H9 (cell line): ENCODE results near the gene TMCO4. TPM values are rescaled to one million over a fixed set of nuclear protein-coding genes. Genes with fewer than 3 reads are reported as not detected.

Experiments used
- DNase-seq: peaks from one replicate; pipeline ENCODE4 v3.0.0-alpha.2; 2017
- H2AFZ ChIP-seq: one replicate; pipeline ENCODE4 v1.6.1; 2013; ENCODE audit warnings: mild to moderate bottlenecking, low read length, control low read depth, moderate library complexity
- H2AK5ac ChIP-seq: 2 replicates; pipeline ENCODE4 v1.6.1; 2013; ENCODE audit warnings: low read length, control low read depth, mixed read lengths; ENCODE audit not compliant: insufficient read length
- H2BK120ac ChIP-seq: one replicate; pipeline ENCODE4 v1.6.1; 2013; ENCODE audit warnings: low read depth, mild to moderate bottlenecking, low read length, control low read depth, inconsistent platforms; ENCODE audit not compliant: poor library complexity, severe bottlenecking
- H2BK12ac ChIP-seq: 2 replicates; pipeline ENCODE4 v1.6.1; 2013; ENCODE audit warnings: low read length, control low read depth, mixed read lengths, low read depth; ENCODE audit not compliant: insufficient read length
- H2BK15ac ChIP-seq: 2 replicates; pipeline ENCODE4 v1.6.1; 2013; ENCODE audit warnings: low read depth, low read length, control low read depth
- H2BK20ac ChIP-seq: one replicate; pipeline ENCODE4 v1.6.1; 2013; ENCODE audit warnings: low read depth, mild to moderate bottlenecking, low read length, control low read depth, inconsistent platforms; ENCODE audit not compliant: poor library complexity, severe bottlenecking
- H2BK5ac ChIP-seq: 2 replicates; pipeline ENCODE4 v1.6.1; 2013; ENCODE audit warnings: low read length, control low read depth, mixed read lengths; ENCODE audit not compliant: insufficient read length
- H3K14ac ChIP-seq: 2 replicates; pipeline ENCODE4 v1.6.1; 2013; ENCODE audit warnings: low read length, control low read depth; ENCODE audit not compliant: insufficient read depth
- H3K18ac ChIP-seq: 2 replicates; pipeline ENCODE4 v1.6.1; 2013; ENCODE audit warnings: low read depth, mild to moderate bottlenecking, mixed read lengths, low read length, control low read depth; ENCODE audit not compliant: insufficient read length
- H3K23ac ChIP-seq: 2 replicates; pipeline ENCODE4 v1.6.1; 2013; ENCODE audit warnings: low read length, control low read depth, mixed read lengths, low read depth; ENCODE audit not compliant: insufficient read length
- H3K23me2 ChIP-seq: 2 replicates; pipeline ENCODE4 v1.6.1; 2013; ENCODE audit warnings: low read depth, mild to moderate bottlenecking, mixed read lengths, low read length, control low read depth; ENCODE audit not compliant: insufficient read length, poor library complexity, severe bottlenecking
- H3K27ac ChIP-seq: 2 replicates; pipeline ENCODE4 v1.5.1; 2013; ENCODE audit warnings: low read length, control low read depth, mixed read lengths, low read depth; ENCODE audit not compliant: insufficient read length
- H3K27me3 ChIP-seq: 2 replicates; pipeline ENCODE4 v1.6.1; 2013; ENCODE audit warnings: low read length, control low read depth, inconsistent platforms; ENCODE audit not compliant: insufficient read depth
- H3K4ac ChIP-seq: 2 replicates; pipeline ENCODE4 v1.6.1; 2013; ENCODE audit warnings: low read depth, mild to moderate bottlenecking, control low read depth, inconsistent platforms, low read length, moderate library complexity
- H3K4me1 ChIP-seq: 2 replicates; pipeline ENCODE4 v1.6.1; 2013; ENCODE audit warnings: low read length, control low read depth, inconsistent platforms; ENCODE audit not compliant: insufficient read depth
- H3K4me2 ChIP-seq: 2 replicates; pipeline ENCODE4 v1.6.1; 2013; ENCODE audit warnings: low read length, control low read depth, mixed read lengths; ENCODE audit not compliant: insufficient read length, insufficient read depth
- H3K56ac ChIP-seq: 2 replicates; pipeline ENCODE4 v1.6.1; 2013; ENCODE audit warnings: low read depth, mild to moderate bottlenecking, mixed read lengths, low read length, control low read depth; ENCODE audit not compliant: insufficient read length
- H3K79me1 ChIP-seq: 2 replicates; pipeline ENCODE4 v1.6.1; 2013; ENCODE audit warnings: low read depth, mild to moderate bottlenecking, moderate library complexity, low read length, control low read depth, inconsistent platforms; ENCODE audit not compliant: insufficient read depth, poor library complexity, severe bottlenecking
- H3K79me2 ChIP-seq: 2 replicates; pipeline ENCODE4 v1.6.1; 2013; ENCODE audit warnings: low read length, control low read depth, inconsistent platforms; ENCODE audit not compliant: insufficient read depth
- H3K9ac ChIP-seq: 2 replicates; pipeline ENCODE4 v1.6.1; 2013; ENCODE audit warnings: low read length, control low read depth, mixed read lengths; ENCODE audit not compliant: insufficient read length; ENCODE audit errors: extremely low read depth
- H3K9me3 ChIP-seq: one replicate; pipeline ENCODE4 v1.6.1; 2013; ENCODE audit warnings: low read depth, low read length, inconsistent platforms; ENCODE audit not compliant: control insufficient read depth
- H3T11ph ChIP-seq: one replicate; pipeline ENCODE4 v1.6.1; 2013; ENCODE audit warnings: mild to moderate bottlenecking, low read length, control low read depth, inconsistent platforms
- H4K20me1 ChIP-seq: one replicate; pipeline ENCODE4 v1.6.1; 2013; ENCODE audit not compliant: control insufficient read depth, insufficient read length, insufficient read depth
- H4K5ac ChIP-seq: 2 replicates; pipeline ENCODE4 v1.6.1; 2013; ENCODE audit warnings: low read depth, mild to moderate bottlenecking, mixed read lengths, low read length, control low read depth; ENCODE audit not compliant: insufficient read length
- H4K8ac ChIP-seq: replicated peaks from 2 replicates; pipeline ENCODE4 v1.6.1; 2013; ENCODE audit warnings: low read length, control low read depth, mixed read lengths, low read depth; ENCODE audit not compliant: insufficient read length
- H4K91ac ChIP-seq: 2 replicates; pipeline ENCODE4 v1.6.1; 2013; ENCODE audit warnings: low read depth, mild to moderate bottlenecking, moderate library complexity, mixed read lengths, low read length, control low read depth; ENCODE audit not compliant: insufficient read length
- H3K27ac Mint-ChIP-seq, 3 experiments: 2 replicates in 2 of 3; 3 replicates in 1 of 3; pipeline ENCODE4 v1.8.0; 2020 to 2021; ENCODE audit warnings: mixed read lengths in 3 of 3, mild to moderate bottlenecking in 1 of 3, moderate library complexity in 1 of 3
- H3K27me3 Mint-ChIP-seq: 2 replicates; pipeline ENCODE4 v1.8.0; 2021; ENCODE audit warnings: low read depth, mild to moderate bottlenecking, moderate library complexity, mixed read lengths
- H3K36me3 Mint-ChIP-seq, 3 experiments: 2 replicates in 2 of 3; 3 replicates in 1 of 3; pipeline ENCODE4 v1.8.0; 2020 to 2021; ENCODE audit warnings: low read depth in 3 of 3, mixed read lengths in 3 of 3; ENCODE audit not compliant: insufficient read depth in 1 of 3
- H3K4me1 Mint-ChIP-seq, 2 experiments: 2 replicates each; pipeline ENCODE4 v1.8.0; 2020; ENCODE audit warnings: mixed read lengths in 2 of 2
- H3K4me3 Mint-ChIP-seq, 2 experiments: 2 replicates in 1 of 2; 3 replicates in 1 of 2; pipeline ENCODE4 v1.8.0; 2020 to 2021; ENCODE audit warnings: mild to moderate bottlenecking in 2 of 2, mixed read lengths in 2 of 2, moderate library complexity in 1 of 2
- H3K9me3 Mint-ChIP-seq, 2 experiments: 2 replicates in 1 of 2; 3 replicates in 1 of 2; pipeline ENCODE4 v1.8.0; 2020; ENCODE audit warnings: mild to moderate bottlenecking in 2 of 2, mixed read lengths in 2 of 2, moderate library complexity in 1 of 2
- WGBS: extraction: QIAGEN DNeasy Blood & Tissue Kit; methylation state at CpG from one replicate; pipeline ENCODE4 v1.1.7; 2013; ENCODE audit warnings: missing lambda C conversion rate, low lambda C conversion rate, mixed read lengths; ENCODE audit not compliant: insufficient read length; ENCODE audit errors: extremely low coverage; 5-methylcytosine and 5-hydroxymethylcytosine counted together
- total RNA-seq: library from RNA; stranded (reverse); gene quantifications from 2 replicates; pipeline ENCODE4 v1.2.1, GENCODE V29; 2021
- TF ChIP-seq, protein P1 (sequence below): fragments of 200-600 bp; sonication (generic); conservative IDR thresholded peaks from 3 replicates; pipeline ENCODE4 v1.8.0; 2021; ENCODE audit warnings: antibody characterized with exemption, mild to moderate bottlenecking

The TMCO4 gene
- total RNA-seq, 1 experiment from 2014 or later, result 4.0 TPM

DNA sequence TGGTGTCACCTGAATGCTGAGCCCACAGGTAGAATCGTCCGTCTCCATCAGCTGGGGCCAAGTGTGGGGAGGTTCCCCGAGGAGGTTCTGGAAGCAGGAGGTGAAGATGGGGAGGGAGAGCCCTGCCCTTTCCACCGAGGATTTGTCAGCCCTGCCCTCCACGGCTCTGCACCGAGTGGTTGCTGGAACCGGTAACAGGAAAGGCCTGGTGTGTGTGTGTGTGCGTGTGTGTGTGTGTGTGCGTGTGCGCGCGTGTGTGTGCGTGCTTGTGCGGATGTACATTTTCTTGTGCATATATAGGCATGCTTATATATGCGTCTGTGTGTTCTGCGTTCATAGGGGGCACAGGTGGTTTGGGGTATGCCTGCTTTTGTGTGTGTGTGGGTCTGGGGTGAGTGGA lies 152.1 kb downstream of the TMCO4 start:
- peaks cover 37% of the 10 kb centered on the region for H3K27me3 Mint-ChIP-seq
- Histone ChIP-seq H3K56ac (no peak overlapping the region), H3K79me1 (no peaks in the 10 kb centered on the region), H3K23me2 (peaks cover 19% of the 10 kb centered on the region), H2BK12ac (no peak overlapping the region), H2BK20ac (no peak overlapping the region), H4K91ac (no peak overlapping the region), H2AK5ac (no peak overlapping the region), H4K5ac (no peak overlapping the region), H2AFZ (no peak overlapping the region), H3T11ph (no peak overlapping the region), H3K14ac (no peak overlapping the region), H3K79me2 (no peaks in the 10 kb centered on the region), H2BK120ac (no peak overlapping the region), H3K4me2 (no peak overlapping the region), H3K4ac (no peak overlapping the region), H3K9ac (no peak overlapping the region), H4K20me1 (no peaks in the 10 kb centered on the region), H3K23ac (no peak overlapping the region), H3K27ac (no peak overlapping the region), H2BK5ac (no peak overlapping the region), H4K8ac (no peak overlapping the region), H3K27me3 (peaks cover 15% of the 10 kb centered on the region; the same call in 1 of the 2 replicates), H3K18ac (no peak overlapping the region), H2BK15ac (no peak overlapping the region), H3K4me1 (no peaks in the 10 kb centered on the region), H3K9me3 (no peaks in the 10 kb centered on the region)
- H3K27ac Mint-ChIP-seq, result no peak overlapping the region
- DNase-seq, result no peak
- peaks cover 0 to 3% of the 10 kb centered on the region in 2 experiments; a peak in 1 of 5 replicates for H3K9me3 Mint-ChIP-seq
- H3K4me3 Mint-ChIP-seq, result 0 out of 5 replicates have a peak overlapping the region, but pooled peaks of 1 of the 2 experiments have one; percentile 10
- WGBS, result no CpG with 5 or more reads among the region's 16 CpGs
- H3K4me1 Mint-ChIP-seq, result peaks cover 10 to 24% of the 10 kb centered on the region in 2 experiments
- H3K36me3 Mint-ChIP-seq, result no peaks in the 10 kb centered on the region; a peak in 2 of 7 replicates
- TF ChIP-seq, protein P1, sequence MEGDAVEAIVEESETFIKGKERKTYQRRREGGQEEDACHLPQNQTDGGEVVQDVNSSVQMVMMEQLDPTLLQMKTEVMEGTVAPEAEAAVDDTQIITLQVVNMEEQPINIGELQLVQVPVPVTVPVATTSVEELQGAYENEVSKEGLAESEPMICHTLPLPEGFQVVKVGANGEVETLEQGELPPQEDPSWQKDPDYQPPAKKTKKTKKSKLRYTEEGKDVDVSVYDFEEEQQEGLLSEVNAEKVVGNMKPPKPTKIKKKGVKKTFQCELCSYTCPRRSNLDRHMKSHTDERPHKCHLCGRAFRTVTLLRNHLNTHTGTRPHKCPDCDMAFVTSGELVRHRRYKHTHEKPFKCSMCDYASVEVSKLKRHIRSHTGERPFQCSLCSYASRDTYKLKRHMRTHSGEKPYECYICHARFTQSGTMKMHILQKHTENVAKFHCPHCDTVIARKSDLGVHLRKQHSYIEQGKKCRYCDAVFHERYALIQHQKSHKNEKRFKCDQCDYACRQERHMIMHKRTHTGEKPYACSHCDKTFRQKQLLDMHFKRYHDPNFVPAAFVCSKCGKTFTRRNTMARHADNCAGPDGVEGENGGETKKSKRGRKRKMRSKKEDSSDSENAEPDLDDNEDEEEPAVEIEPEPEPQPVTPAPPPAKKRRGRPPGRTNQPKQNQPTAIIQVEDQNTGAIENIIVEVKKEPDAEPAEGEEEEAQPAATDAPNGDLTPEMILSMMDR, result no peak
